WTC11 (cell line): Measurements from ENCODE around the gene CACNA2D3. TPM values are rescaled to one million over a fixed set of nuclear protein-coding genes. Genes with fewer than 3 reads are reported as not detected.

ENCODE experiments used
- ATAC-seq: fragments of 200-7000 bp; cut with Tn5 transposase; 2 replicates; pipeline ENCODE4 v1.10.0; 2021; ENCODE audit warnings: mild to moderate bottlenecking, moderate library complexity
- CTCF ChIA-PET: fragments of 300-600 bp; sonication (Branson Sonifier 250); formaldehyde crosslinking; loops from one replicate; lab custom pipeline; 2021; ENCODE audit warnings: antibody characterized with exemption; lab: Charles Lee
- POLR2A ChIA-PET: fragments of 350-600 bp; sonication (Branson Sonifier 250); formaldehyde crosslinking; loops from one replicate; lab custom pipeline; 2021; ENCODE audit warnings: antibody characterized with exemption; lab: Charles Lee
- DNase-seq: peaks from one replicate; pipeline ENCODE4 v3.0.0; 2021; ENCODE audit warnings: low spot score
- H3K27ac Mint-ChIP-seq: 2 replicates; pipeline ENCODE4 v1.8.0; 2021; ENCODE audit warnings: mixed read lengths
- H3K27me3 Mint-ChIP-seq: 2 replicates; pipeline ENCODE4 v1.8.0; 2021; ENCODE audit warnings: low read depth, mild to moderate bottlenecking, moderate library complexity, mixed read lengths
- H3K36me3 Mint-ChIP-seq: 2 replicates; pipeline ENCODE4 v1.8.0; 2021; ENCODE audit warnings: mixed read lengths
- H3K4me1 Mint-ChIP-seq: 2 replicates; pipeline ENCODE4 v1.8.0; 2022; ENCODE audit warnings: mixed read lengths
- H3K4me3 Mint-ChIP-seq: 2 replicates; pipeline ENCODE4 v1.8.0; 2021; ENCODE audit warnings: mild to moderate bottlenecking, moderate library complexity, mixed read lengths
- H3K9me3 Mint-ChIP-seq: 2 replicates; pipeline ENCODE4 v1.8.0; 2021; ENCODE audit warnings: mixed read lengths
- CBFB ChIP-seq: sonication (generic); formaldehyde crosslinking; IDR thresholded peaks from 2 replicates; pipeline ENCODE4 v1.8.1; 2022; ENCODE audit warnings: mild to moderate bottlenecking, low read depth, missing genetic modification reagents
- HMGA2 ChIP-seq: fragments of 250-450 bp; sonication (Bioruptor Pico); IDR thresholded peaks from 2 replicates; pipeline ENCODE4 v1.4.0; 2021; ENCODE audit warnings: mild to moderate bottlenecking, moderate library complexity
- IRF2 ChIP-seq: sonication (generic); formaldehyde crosslinking; IDR thresholded peaks from 2 replicates; pipeline ENCODE4 v1.8.0; 2022; ENCODE audit warnings: low read depth, missing genetic modification reagents, borderline replicate concordance
- NR1H2 ChIP-seq: sonication (generic); formaldehyde crosslinking; IDR thresholded peaks from 2 replicates; pipeline ENCODE4 v1.9.0; 2021; ENCODE audit warnings: mild to moderate bottlenecking, moderate library complexity, missing genetic modification reagents
- OVOL2 ChIP-seq: fragments of 250-450 bp; sonication (Bioruptor Pico); IDR thresholded peaks from 2 replicates; pipeline ENCODE4 v1.9.0; 2021; ENCODE audit warnings: mild to moderate bottlenecking, borderline replicate concordance
- RELA ChIP-seq: sonication (generic); formaldehyde crosslinking; IDR thresholded peaks from 2 replicates; pipeline ENCODE4 v1.8.1; 2022; ENCODE audit warnings: missing genetic modification reagents, mild to moderate bottlenecking, borderline replicate concordance
- TCF7 ChIP-seq: sonication (generic); formaldehyde crosslinking; IDR thresholded peaks from 2 replicates; pipeline ENCODE4 v1.8.0; 2022; ENCODE audit warnings: mild to moderate bottlenecking, low read depth, missing genetic modification reagents, moderate library complexity
- ZNF396 ChIP-seq: fragments of 250-450 bp; sonication (Bioruptor Pico); IDR thresholded peaks from 2 replicates; pipeline ENCODE4 v1.8.0; 2021; ENCODE audit warnings: mild to moderate bottlenecking, moderate library complexity, borderline replicate concordance
- total RNA-seq: library from RNA; stranded (reverse); gene quantifications from 3 replicates; pipeline ENCODE4 v1.2.3, GENCODE V29; 2021
- TF ChIP-seq, protein P1 (sequence below): sonication (generic); formaldehyde crosslinking; IDR thresholded peaks from 2 replicates; pipeline ENCODE4 v1.8.1; 2023; ENCODE audit warnings: mild to moderate bottlenecking, missing genetic modification reagents
- TF ChIP-seq, protein P2 (sequence below): sonication (generic); formaldehyde crosslinking; IDR thresholded peaks from 2 replicates; pipeline ENCODE4 v1.8.0; 2022; ENCODE audit warnings: mild to moderate bottlenecking, missing genetic modification reagents
- TF ChIP-seq, protein P3 (sequence below): sonication (generic); formaldehyde crosslinking; IDR thresholded peaks from 2 replicates; pipeline ENCODE4 v1.8.1; 2022; ENCODE audit warnings: mild to moderate bottlenecking, missing genetic modification reagents, moderate library complexity, borderline replicate concordance
- TF ChIP-seq, protein P4 (sequence below): sonication (generic); formaldehyde crosslinking; IDR thresholded peaks from 2 replicates; pipeline ENCODE4 v1.8.1; 2023; ENCODE audit warnings: mild to moderate bottlenecking, missing genetic modification reagents, borderline replicate concordance
- TF ChIP-seq, protein P5 (sequence below): sonication (generic); formaldehyde crosslinking; IDR thresholded peaks from 2 replicates; pipeline ENCODE4 v1.8.0; 2023; ENCODE audit warnings: missing genetic modification reagents, mild to moderate bottlenecking, borderline replicate concordance
- TF ChIP-seq, protein P6 (sequence below): sonication (generic); formaldehyde crosslinking; IDR thresholded peaks from 2 replicates; pipeline ENCODE4 v1.8.1; 2023; ENCODE audit warnings: mild to moderate bottlenecking, missing genetic modification reagents, moderate library complexity

CACNA2D3 gene
- total RNA-seq, 1 experiment from 2014 or later = 5.0 TPM

DNA sequence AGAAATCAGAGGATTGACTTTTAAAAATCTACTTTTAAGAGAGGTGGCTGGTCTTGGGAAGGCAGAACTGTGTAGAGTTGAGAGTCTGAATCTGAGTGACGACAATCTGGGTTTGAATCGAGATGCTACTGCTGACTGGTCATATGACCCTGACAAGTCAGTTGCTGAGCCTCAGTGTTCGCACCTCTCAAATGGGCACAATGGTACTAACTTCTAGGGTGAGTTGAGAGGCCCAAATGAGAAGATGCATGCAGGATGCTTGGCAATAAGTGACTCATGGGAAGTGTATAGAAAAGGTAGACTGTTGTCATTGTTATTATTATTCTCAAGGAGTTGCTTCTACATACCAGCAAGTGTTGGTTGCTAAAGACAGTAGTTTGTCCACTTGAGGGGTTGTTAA, 10.3 kb downstream of the CACNA2D3 start (continued):
- TF ChIP-seq, protein P1, sequence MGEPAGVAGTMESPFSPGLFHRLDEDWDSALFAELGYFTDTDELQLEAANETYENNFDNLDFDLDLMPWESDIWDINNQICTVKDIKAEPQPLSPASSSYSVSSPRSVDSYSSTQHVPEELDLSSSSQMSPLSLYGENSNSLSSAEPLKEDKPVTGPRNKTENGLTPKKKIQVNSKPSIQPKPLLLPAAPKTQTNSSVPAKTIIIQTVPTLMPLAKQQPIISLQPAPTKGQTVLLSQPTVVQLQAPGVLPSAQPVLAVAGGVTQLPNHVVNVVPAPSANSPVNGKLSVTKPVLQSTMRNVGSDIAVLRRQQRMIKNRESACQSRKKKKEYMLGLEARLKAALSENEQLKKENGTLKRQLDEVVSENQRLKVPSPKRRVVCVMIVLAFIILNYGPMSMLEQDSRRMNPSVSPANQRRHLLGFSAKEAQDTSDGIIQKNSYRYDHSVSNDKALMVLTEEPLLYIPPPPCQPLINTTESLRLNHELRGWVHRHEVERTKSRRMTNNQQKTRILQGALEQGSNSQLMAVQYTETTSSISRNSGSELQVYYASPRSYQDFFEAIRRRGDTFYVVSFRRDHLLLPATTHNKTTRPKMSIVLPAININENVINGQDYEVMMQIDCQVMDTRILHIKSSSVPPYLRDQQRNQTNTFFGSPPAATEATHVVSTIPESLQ (CRISPR knock-in tag) = no peak
- no peak for TF ChIP-seq RELA (CRISPR knock-in tag)
- TF ChIP-seq ZNF396 (CRISPR knock-in tag) = no peak
- TF ChIP-seq, protein P2, sequence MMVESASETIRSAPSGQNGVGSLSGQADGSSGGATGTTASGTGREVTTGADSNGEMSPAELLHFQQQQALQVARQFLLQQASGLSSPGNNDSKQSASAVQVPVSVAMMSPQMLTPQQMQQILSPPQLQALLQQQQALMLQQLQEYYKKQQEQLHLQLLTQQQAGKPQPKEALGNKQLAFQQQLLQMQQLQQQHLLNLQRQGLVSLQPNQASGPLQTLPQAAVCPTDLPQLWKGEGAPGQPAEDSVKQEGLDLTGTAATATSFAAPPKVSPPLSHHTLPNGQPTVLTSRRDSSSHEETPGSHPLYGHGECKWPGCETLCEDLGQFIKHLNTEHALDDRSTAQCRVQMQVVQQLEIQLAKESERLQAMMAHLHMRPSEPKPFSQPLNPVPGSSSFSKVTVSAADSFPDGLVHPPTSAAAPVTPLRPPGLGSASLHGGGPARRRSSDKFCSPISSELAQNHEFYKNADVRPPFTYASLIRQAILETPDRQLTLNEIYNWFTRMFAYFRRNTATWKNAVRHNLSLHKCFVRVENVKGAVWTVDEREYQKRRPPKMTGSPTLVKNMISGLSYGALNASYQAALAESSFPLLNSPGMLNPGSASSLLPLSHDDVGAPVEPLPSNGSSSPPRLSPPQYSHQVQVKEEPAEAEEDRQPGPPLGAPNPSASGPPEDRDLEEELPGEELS (CRISPR knock-in tag) = no peak

DNA sequence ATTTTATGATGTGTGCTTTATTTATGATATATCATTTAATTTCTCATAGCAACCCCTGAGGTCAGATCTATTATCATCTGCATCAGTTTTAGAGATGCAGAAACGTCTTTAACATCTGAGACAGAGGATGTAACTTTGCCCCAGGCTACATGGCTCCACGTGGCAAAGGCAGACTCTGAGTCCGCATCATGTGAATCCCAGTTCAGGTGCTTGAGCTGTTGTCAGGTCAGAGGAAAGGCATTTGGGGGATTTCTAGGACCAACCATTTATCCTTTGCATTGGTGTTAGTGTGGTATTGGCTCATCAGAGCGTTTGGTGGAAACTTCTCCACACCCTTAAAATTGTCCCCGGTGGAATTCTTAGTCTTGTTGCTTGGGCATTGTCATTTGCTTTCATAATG, 10.8 kb downstream of the CACNA2D3 start:
- no peaks in the 10 kb centered on the region for H3K36me3 Mint-ChIP-seq
- H3K4me3 Mint-ChIP-seq = no peak overlapping the region
- POLR2A ChIA-PET = no interaction called here
- H3K27ac Mint-ChIP-seq = no peak overlapping the region
- peaks cover 59% of the 10 kb centered on the region for H3K4me1 Mint-ChIP-seq
- H3K27me3 Mint-ChIP-seq = no peaks in the 10 kb centered on the region; the same call in 1 of the 2 replicates
- no peak for ATAC-seq
- TF ChIP-seq CBFB (CRISPR knock-in tag) (no peak), TCF7 (CRISPR knock-in tag) (no peak)
- TF ChIP-seq, protein P3, sequence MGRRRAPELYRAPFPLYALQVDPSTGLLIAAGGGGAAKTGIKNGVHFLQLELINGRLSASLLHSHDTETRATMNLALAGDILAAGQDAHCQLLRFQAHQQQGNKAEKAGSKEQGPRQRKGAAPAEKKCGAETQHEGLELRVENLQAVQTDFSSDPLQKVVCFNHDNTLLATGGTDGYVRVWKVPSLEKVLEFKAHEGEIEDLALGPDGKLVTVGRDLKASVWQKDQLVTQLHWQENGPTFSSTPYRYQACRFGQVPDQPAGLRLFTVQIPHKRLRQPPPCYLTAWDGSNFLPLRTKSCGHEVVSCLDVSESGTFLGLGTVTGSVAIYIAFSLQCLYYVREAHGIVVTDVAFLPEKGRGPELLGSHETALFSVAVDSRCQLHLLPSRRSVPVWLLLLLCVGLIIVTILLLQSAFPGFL (CRISPR knock-in tag) = no peak
- DNase-seq = no peak
- H3K9me3 Mint-ChIP-seq = no peaks in the 10 kb centered on the region
- CTCF ChIA-PET = interaction anchor here (1.0 to 3.8 kb wide), 2 partner anchors 10 to 13 kb away, joined by 3 to 14 read pairs; no protein-coding TSS in a partner anchor

DNA sequence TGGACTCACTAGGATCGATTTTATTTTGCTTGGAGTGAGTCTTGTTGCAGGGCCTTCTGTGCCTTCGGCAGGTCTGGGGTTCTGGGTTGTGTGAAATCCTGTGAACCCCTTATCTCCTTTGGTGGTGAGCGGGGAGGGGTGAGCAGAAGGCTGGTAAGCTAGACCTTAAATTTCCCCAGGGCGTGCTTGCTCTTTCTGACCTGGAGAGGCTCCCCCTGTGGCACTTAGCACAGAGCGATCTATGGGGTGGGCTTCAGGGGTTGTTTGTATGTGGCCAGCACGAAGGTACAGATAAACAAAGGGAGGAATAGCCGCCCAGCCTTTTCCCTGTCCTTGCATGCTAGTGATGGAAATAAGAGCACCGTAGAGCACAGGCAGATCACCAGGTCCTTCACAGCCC, 11.8 kb downstream of the CACNA2D3 start:
- POLR2A ChIA-PET = interaction anchor here (1.0 kb wide), 1 partner anchor 10 kb away, joined by 3 read pairs; no protein-coding TSS in a partner anchor
- peaks cover 68% of the 10 kb centered on the region for H3K4me1 Mint-ChIP-seq

More for the DNA sequence above, 11.8 kb downstream of the CACNA2D3 start:
- Mint-ChIP-seq H3K4me3 (no peak overlapping the region), H3K9me3 (no peaks in the 10 kb centered on the region), H3K27ac (no peak overlapping the region), H3K27me3 (no peaks in the 10 kb centered on the region; the same call in 1 of the 2 replicates), H3K36me3 (no peaks in the 10 kb centered on the region)
- TF ChIP-seq TCF7 (CRISPR knock-in tag) (no peak), HMGA2 (no peak), OVOL2 (CRISPR knock-in tag) (no peak), IRF2 (CRISPR knock-in tag) (no peak), NR1H2 (no peak)
- TF ChIP-seq, protein P4, sequence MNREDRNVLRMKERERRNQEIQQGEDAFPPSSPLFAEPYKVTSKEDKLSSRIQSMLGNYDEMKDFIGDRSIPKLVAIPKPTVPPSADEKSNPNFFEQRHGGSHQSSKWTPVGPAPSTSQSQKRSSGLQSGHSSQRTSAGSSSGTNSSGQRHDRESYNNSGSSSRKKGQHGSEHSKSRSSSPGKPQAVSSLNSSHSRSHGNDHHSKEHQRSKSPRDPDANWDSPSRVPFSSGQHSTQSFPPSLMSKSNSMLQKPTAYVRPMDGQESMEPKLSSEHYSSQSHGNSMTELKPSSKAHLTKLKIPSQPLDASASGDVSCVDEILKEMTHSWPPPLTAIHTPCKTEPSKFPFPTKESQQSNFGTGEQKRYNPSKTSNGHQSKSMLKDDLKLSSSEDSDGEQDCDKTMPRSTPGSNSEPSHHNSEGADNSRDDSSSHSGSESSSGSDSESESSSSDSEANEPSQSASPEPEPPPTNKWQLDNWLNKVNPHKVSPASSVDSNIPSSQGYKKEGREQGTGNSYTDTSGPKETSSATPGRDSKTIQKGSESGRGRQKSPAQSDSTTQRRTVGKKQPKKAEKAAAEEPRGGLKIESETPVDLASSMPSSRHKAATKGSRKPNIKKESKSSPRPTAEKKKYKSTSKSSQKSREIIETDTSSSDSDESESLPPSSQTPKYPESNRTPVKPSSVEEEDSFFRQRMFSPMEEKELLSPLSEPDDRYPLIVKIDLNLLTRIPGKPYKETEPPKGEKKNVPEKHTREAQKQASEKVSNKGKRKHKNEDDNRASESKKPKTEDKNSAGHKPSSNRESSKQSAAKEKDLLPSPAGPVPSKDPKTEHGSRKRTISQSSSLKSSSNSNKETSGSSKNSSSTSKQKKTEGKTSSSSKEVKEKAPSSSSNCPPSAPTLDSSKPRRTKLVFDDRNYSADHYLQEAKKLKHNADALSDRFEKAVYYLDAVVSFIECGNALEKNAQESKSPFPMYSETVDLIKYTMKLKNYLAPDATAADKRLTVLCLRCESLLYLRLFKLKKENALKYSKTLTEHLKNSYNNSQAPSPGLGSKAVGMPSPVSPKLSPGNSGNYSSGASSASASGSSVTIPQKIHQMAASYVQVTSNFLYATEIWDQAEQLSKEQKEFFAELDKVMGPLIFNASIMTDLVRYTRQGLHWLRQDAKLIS (CRISPR knock-in tag) = no peak
- TF ChIP-seq, protein P5, sequence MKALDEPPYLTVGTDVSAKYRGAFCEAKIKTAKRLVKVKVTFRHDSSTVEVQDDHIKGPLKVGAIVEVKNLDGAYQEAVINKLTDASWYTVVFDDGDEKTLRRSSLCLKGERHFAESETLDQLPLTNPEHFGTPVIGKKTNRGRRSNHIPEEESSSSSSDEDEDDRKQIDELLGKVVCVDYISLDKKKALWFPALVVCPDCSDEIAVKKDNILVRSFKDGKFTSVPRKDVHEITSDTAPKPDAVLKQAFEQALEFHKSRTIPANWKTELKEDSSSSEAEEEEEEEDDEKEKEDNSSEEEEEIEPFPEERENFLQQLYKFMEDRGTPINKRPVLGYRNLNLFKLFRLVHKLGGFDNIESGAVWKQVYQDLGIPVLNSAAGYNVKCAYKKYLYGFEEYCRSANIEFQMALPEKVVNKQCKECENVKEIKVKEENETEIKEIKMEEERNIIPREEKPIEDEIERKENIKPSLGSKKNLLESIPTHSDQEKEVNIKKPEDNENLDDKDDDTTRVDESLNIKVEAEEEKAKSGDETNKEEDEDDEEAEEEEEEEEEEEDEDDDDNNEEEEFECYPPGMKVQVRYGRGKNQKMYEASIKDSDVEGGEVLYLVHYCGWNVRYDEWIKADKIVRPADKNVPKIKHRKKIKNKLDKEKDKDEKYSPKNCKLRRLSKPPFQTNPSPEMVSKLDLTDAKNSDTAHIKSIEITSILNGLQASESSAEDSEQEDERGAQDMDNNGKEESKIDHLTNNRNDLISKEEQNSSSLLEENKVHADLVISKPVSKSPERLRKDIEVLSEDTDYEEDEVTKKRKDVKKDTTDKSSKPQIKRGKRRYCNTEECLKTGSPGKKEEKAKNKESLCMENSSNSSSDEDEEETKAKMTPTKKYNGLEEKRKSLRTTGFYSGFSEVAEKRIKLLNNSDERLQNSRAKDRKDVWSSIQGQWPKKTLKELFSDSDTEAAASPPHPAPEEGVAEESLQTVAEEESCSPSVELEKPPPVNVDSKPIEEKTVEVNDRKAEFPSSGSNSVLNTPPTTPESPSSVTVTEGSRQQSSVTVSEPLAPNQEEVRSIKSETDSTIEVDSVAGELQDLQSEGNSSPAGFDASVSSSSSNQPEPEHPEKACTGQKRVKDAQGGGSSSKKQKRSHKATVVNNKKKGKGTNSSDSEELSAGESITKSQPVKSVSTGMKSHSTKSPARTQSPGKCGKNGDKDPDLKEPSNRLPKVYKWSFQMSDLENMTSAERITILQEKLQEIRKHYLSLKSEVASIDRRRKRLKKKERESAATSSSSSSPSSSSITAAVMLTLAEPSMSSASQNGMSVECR (CRISPR knock-in tag) = no peak
- TF ChIP-seq, protein P6, sequence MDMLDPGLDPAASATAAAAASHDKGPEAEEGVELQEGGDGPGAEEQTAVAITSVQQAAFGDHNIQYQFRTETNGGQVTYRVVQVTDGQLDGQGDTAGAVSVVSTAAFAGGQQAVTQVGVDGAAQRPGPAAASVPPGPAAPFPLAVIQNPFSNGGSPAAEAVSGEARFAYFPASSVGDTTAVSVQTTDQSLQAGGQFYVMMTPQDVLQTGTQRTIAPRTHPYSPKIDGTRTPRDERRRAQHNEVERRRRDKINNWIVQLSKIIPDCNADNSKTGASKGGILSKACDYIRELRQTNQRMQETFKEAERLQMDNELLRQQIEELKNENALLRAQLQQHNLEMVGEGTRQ (CRISPR knock-in tag) = no peak
- ATAC-seq (peak; percentile 5; the same call in 1 of the 2 replicates), DNase-seq (no peak)
- CTCF ChIA-PET = interaction anchor here (1.0 to 3.8 kb wide), 2 partner anchors 9 to 12 kb away, joined by 3 to 14 read pairs; no protein-coding TSS in a partner anchor
